Astrocyte of the cerebellum (primary cell): ENCODE data around the gene PRRT1B.

Experiments used
- DNase-seq: peaks from one replicate; pipeline ENCODE4 v3.0.0-alpha.2; 2011; ENCODE audit warnings: low read depth
- H3K4me3 ChIP-seq: 2 replicates; pipeline ENCODE4 v1.5.1; 2011; ENCODE audit warnings: mild to moderate bottlenecking, low read depth, low read length, moderate library complexity
- CTCF ChIP-seq: IDR thresholded peaks from 2 replicates; pipeline ENCODE4 v1.5.1; 2012; ENCODE audit warnings: low read length, low read depth, moderate library complexity, mild to moderate bottlenecking; ENCODE audit errors: missing control alignments
- in situ Hi-C: cut with HindIII; loops from 2 replicates; pipeline ENCODE4 v1.10.0; 2017; ENCODE audit warnings: low sequenced_read_pairs

Gene PRRT1B

GRCh38 chr9:131562032-131562959 lies 17.0 kb downstream of the PRRT1B start:
- peak; percentile 27 for DNase-seq

GRCh38 chr9:131565369-131565768 lies 20.0 kb downstream of the PRRT1B start:
- in situ Hi-C loops: no loop called here
- TF ChIP-seq CTCF: no peak
- no peak overlapping the region for H3K4me3 ChIP-seq
- DNase-seq: no peak

More at GRCh38 chr9:131562032-131562959, 17.0 kb downstream of the PRRT1B start:
- H3K4me3 ChIP-seq: no peak overlapping the region
- in situ Hi-C loops: no loop called here
- no peak for TF ChIP-seq CTCF

GRCh38 chr9:131566158-131566557 lies 20.8 kb downstream of the PRRT1B start:
- in situ Hi-C loops: no loop called here
- no peak for DNase-seq
- no peak overlapping the region for H3K4me3 ChIP-seq
- no peak for TF ChIP-seq CTCF

- in situ Hi-C loops: no loop called here
- no peak overlapping the region for H3K4me3 ChIP-seq
- TF ChIP-seq CTCF: no peak
Measured at GRCh38 chr9:131567910-131568309, 22.6 kb downstream of the PRRT1B start.

GRCh38 chr9:131574730-131575640 lies 29.7 kb downstream of the PRRT1B start:
- H3K4me3 ChIP-seq: no peak overlapping the region
- in situ Hi-C loops: no loop called here
- DNase-seq: no peak
- TF ChIP-seq CTCF: no peak

More at GRCh38 chr9:131567910-131568309, 22.6 kb downstream of the PRRT1B start:
- DNase-seq: no peak
